H7 (cell line): ENCODE data around the gene LSM2. TPM values are rescaled to one million over a fixed set of nuclear protein-coding genes. Genes with fewer than 3 reads are reported as not detected.

Experiments used
- DNase-seq: peaks from one replicate; pipeline ENCODE4 v3.0.0; 2012
- H3K27me3 ChIP-seq: 2 replicates; pipeline ENCODE4 v1.6.0; 2011; ENCODE audit warnings: mild to moderate bottlenecking, low read length; ENCODE audit not compliant: control insufficient read depth, insufficient read depth
- H3K36me3 ChIP-seq: replicated peaks from 2 replicates; pipeline ENCODE4 v1.5.1; 2011; ENCODE audit warnings: low read length; ENCODE audit not compliant: control insufficient read depth, insufficient read depth
- H3K4me3 ChIP-seq: 2 replicates; pipeline ENCODE4 v1.5.1; 2011; ENCODE audit warnings: low read depth, mild to moderate bottlenecking, control low read depth, low read length, moderate library complexity; ENCODE audit not compliant: insufficient read depth
- total RNA-seq: library from RNA; depleted of rRNA; stranded (reverse); fragments of >200 nt; shearing (Covaris generic); gene quantifications from 2 replicates; pipeline ENCODE4 v1.2.3, GENCODE V29; 2014

Gene LSM2
- total RNA-seq, 1 experiment from 2014 or later = 150 TPM

GRCh38 chr6:31765910-31766794 lies 40.6 kb downstream of the LSM2 start:
- Histone ChIP-seq H3K36me3 (peaks cover 11% of the 10 kb centered on the region), H3K27me3 (no peaks in the 10 kb centered on the region; the same call in 1 of the 2 replicates), H3K4me3 (peak overlapping the region; percentile 48)
- peak; percentile 95 for DNase-seq

- Histone ChIP-seq H3K27me3 (no peaks in the 10 kb centered on the region; the same call in 1 of the 2 replicates), H3K4me3 (no peak overlapping the region), H3K36me3 (peaks cover 15% of the 10 kb centered on the region)
- no peak for DNase-seq
Observed at GRCh38 chr6:31765559-31765909, 41.2 kb downstream of the LSM2 start.

- Histone ChIP-seq H3K27me3 (no peaks in the 10 kb centered on the region; the same call in 1 of the 2 replicates), H3K4me3 (no peak overlapping the region), H3K36me3 (peaks cover 21% of the 10 kb centered on the region)
- DNase-seq = peak; percentile 40
Observed at GRCh38 chr6:31764198-31764597, 42.6 kb downstream of the LSM2 start.

- Histone ChIP-seq H3K36me3 (peaks cover 22% of the 10 kb centered on the region), H3K27me3 (no peaks in the 10 kb centered on the region; the same call in 1 of the 2 replicates), H3K4me3 (no peak overlapping the region)
- DNase-seq = peak; percentile 78
Observed at GRCh38 chr6:31763619-31763940, 43.2 kb downstream of the LSM2 start.

- DNase-seq = peak; percentile 43
- no peaks in the 10 kb centered on the region; the same call in 1 of the 2 replicates for H3K27me3 ChIP-seq
Observed at GRCh38 chr6:31762878-31763618, 43.7 kb downstream of the LSM2 start.

GRCh38 chr6:31762356-31762755 lies 44.4 kb downstream of the LSM2 start, which contains the start of gene SAPCD1:
SAPCD1 (plus strand) TSS chr6:31762656; CDS start chr6:31763055, 399 bp downstream.
- H3K36me3 ChIP-seq = peaks cover 22% of the 10 kb centered on the region
- DNase-seq = peak; percentile 15
- no peak within 1 kb of the TSS for H3K4me3 ChIP-seq
- no peaks in the 10 kb centered on the region; the same call in 1 of the 2 replicates for H3K27me3 ChIP-seq

More at GRCh38 chr6:31762878-31763618, 43.7 kb downstream of the LSM2 start:
- Histone ChIP-seq H3K4me3 (no peak overlapping the region), H3K36me3 (peaks cover 22% of the 10 kb centered on the region)

- Histone ChIP-seq H3K36me3 (peaks cover 22% of the 10 kb centered on the region), H3K4me3 (no peak overlapping the region), H3K27me3 (no peaks in the 10 kb centered on the region; the same call in 1 of the 2 replicates)
- no peak for DNase-seq
Observed at GRCh38 chr6:31761343-31761742, 45.4 kb downstream of the LSM2 start.

GRCh38 chr6:31760790-31761189 lies 46.0 kb downstream of the LSM2 start:
- H3K4me3 ChIP-seq = no peak overlapping the region
- H3K27me3 ChIP-seq = no peaks in the 10 kb centered on the region; the same call in 1 of the 2 replicates
- no peak for DNase-seq
- peaks cover 22% of the 10 kb centered on the region for H3K36me3 ChIP-seq

- DNase-seq = no peak
- H3K36me3 ChIP-seq = peaks cover 19% of the 10 kb centered on the region
- no peaks in the 10 kb centered on the region for H3K27me3 ChIP-seq
- H3K4me3 ChIP-seq = no peak overlapping the region
Observed at GRCh38 chr6:31758281-31758680, 48.5 kb downstream of the LSM2 start.

- DNase-seq = no peak
- Histone ChIP-seq H3K27me3 (no peaks in the 10 kb centered on the region), H3K4me3 (no peak overlapping the region), H3K36me3 (peaks cover under 1% of the 10 kb centered on the region; the same call in 1 of the 2 replicates)
Observed at GRCh38 chr6:31752739-31753319, 53.9 kb downstream of the LSM2 start.

- Histone ChIP-seq H3K36me3 (peaks cover 6% of the 10 kb centered on the region), H3K27me3 (no peaks in the 10 kb centered on the region), H3K4me3 (no peak overlapping the region)
- DNase-seq = no peak
Observed at GRCh38 chr6:31750411-31751022, 56.2 kb downstream of the LSM2 start.

- no peak overlapping the region for H3K4me3 ChIP-seq
- DNase-seq = no peak
- no peaks in the 10 kb centered on the region for H3K27me3 ChIP-seq
- peaks cover 6% of the 10 kb centered on the region for H3K36me3 ChIP-seq
Observed at GRCh38 chr6:31749301-31750036, 57.3 kb downstream of the LSM2 start.
